Left ventricle myocardium superior (tissue), 1 donor: ENCODE measurements around the gene SEMA6B. TPM values are rescaled to one million over a fixed set of nuclear protein-coding genes. Genes with fewer than 3 reads are reported as not detected.
A peak's percentile ranks its signal among the peaks of the same experiment; 100 is the strongest.

Experiments
- ATAC-seq: fragments of 200-7000 bp; cut with Tn5 transposase; one replicate; pipeline ENCODE4 v1.9.1; 2020; ENCODE audit warnings: mild to moderate bottlenecking, moderate library complexity
- DNase-seq: peaks from one replicate; pipeline ENCODE4 v3.0.0-alpha.2; 2020
- intact Hi-C: fragments of 100-400 bp; cut with micrococcal nuclease; formaldehyde crosslinking; loops from one replicate; pipeline ENCODE4 v1.11.0; 2022
- total RNA-seq: library from RNA; stranded (reverse); fragmentation: NEBNext Ultra II Directional; extraction: Animal tissue kit (Norgen Biotek cat#: 25700); gene quantifications from one replicate; pipeline ENCODE4 v1.2.1, GENCODE V29; 2021
- donor health status: DM: no; HTN: yes; CAD: no; lungs with severe emphysema.

The SEMA6B gene
- total RNA-seq, 1 donor from 2014 or later = 15.7 TPM

DNA sequence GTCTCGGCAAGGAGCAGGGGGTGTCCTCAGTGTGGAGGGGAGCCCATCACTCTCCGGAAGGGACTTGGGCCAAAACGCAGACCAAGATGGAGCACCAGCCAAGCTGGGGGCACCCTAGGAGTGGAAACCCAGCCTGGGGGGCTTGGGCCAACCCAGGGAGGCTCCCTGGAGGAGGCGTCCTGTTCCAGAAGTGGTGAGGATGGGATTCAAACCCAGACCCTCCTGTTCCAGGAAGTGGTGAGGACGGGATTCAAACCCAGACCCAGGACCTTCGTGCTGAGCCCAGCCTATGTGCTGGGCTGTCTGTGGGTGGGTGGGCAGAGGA lies 40.4 kb downstream of the SEMA6B start:
- DNase-seq = no peak
- no peak for ATAC-seq
- intact Hi-C loops = no loop called here

DNA sequence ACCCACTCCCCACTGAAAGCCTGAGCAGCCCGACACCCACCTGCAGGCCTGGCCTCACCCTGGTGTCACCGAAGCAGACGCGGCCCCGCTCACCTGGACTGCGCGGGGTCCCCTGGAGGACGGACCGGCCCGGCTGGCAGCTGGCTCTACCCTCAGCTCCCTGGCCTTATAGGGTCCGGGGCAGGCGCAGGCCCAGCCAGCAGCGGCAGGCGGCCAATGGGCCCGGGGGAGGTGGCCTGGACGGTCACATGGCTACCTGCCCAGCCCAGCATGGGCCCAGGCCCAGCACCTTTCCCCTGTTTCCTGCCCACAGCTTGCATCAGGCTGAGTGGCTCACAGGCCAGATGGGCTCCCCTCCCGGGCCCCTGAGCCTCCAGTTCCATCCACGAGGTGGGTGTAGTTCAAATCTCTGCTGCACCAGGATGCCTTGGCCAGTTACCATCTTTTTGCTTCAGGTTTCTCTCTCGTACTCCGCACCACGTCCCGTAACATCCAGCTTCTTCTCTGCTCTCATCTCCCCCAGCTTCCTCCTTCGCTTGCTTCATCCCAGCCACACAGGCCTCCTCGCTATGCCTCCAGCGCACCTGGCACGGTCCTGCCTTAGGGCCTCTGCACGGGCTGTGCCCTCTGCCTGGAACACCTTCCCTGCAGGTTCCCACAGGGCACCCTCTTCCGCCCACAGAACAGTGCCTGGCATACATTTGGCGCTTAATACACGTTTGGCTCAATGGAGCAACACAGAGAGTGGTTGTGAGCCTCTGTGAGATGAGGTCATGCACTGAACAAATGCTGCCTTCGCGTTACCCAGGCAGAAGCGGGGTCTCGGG lies 40.9 kb downstream of the SEMA6B start, which contains the start of gene PLIN4:
TSS of gene PLIN4 (minus strand) at position 142 of the 827 bp plus-strand sequence. CDS start 214 bp downstream, outside the sequence.
- intact Hi-C loops = no loop called here
- DNase-seq = peak; percentile 92
- peak; percentile 84 for ATAC-seq

DNA sequence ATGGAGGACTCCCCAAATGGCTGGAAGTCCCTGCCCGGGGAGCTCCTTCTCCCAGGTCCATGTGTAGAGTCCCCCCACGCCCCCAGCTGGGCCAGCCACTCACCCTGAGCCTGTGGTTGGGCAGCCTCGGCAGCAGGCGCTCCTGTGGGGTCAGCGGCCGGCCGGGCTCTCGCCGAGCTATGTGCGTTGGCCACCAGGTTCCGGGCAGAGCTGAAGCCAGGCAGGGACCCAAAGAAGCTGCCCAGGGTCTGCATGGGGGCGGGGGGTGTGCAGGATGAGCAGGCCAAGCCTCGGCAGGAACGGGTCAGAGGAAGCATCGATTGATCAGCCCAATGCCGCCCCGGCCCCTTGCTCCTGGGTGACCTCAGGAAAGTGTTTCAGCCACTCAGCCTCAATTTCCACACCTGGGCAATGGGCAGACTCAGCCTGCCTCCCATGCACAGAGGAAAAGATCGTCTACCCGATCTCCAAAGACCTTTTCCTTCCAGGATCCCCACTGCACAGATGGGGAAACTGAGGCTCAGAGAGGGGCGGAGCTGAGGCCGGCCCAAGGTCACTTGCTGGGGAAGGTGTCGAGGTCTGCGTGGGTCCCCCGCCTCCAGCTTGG lies 41.9 kb downstream of the SEMA6B start:
- ATAC-seq (peak; percentile 4), DNase-seq (no peak)
- intact Hi-C loops = no loop called here

DNA sequence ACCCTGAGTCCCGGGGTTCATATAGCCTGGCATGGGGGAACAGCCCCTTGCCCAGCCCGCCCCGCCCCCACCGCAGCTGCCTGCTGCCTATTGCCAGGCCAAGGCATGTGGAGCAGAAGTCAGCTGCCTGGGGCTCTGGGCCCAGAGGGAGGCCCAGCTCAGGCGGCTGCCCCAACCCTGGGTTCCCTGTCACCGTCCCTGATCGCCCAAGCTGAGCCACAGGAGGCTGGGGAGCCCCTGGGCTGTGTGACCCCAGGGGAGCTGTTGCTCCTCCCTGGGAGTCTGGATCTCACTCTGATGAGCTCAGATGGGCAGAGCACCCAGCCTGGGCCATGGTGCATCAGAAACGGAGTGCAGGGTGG lies 42.6 kb downstream of the SEMA6B start:
- peak; percentile 71 for DNase-seq
- peak; percentile 54 for ATAC-seq
- intact Hi-C loops = no loop called here

DNA sequence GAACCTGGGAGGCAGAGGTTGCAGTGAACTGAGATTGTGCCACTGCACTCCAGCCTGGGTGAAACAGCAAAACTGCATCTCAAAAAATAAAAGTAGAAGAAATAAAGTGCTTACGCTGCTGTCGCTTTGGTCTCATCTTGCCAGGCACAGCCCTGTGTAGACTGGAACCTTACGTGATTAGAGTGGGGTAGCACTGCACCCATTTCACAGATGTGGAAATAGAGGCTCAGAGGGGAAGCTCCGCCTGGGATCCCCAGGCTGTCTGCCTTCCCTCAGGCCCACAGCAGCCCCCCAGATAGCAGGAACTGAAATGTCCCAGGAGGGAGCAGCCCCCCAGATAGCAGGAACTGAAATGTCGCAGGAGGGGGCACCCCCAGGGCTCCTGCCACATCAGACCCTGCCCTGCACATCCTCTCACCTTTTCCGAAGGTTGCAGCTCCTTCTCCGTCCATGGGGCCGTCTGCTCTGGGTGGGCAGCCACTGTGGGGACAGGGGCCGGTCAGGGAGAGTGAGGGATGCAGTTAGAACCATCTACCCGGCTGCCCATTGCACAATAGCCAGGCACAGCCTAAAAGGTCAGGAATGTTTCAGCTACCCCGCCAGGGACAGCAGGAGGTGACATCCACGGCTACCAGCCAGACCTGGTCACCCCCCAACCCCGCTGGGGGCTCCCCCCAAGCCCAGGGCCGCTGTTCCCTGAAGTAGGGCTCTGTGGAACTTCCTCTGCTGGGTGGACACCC lies 43.1 kb downstream of the SEMA6B start:
- intact Hi-C loops = no loop called here
- ATAC-seq (peak; percentile 9), DNase-seq (no peak)

DNA sequence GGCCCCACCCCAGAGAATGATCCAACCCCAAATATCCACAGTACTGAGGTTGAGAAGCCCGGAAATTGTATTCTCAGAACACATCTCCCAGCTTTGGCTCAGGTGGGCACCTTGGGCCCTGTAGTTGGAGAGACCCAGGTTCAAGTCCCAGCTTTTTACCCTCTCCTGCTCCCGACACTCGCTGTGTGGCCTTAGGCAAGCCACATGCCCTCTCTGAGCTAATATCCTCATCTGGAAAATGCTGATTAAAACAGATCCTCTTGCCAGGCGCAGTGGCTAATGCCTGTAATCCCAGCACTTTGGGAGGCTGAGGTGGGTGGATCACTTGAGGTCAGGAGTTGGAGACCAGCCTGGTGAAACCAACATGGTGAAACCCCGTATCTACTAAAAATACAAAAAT lies 43.8 kb downstream of the SEMA6B start:
- ATAC-seq (no peak), DNase-seq (no peak)
- intact Hi-C loops = no loop called here

DNA sequence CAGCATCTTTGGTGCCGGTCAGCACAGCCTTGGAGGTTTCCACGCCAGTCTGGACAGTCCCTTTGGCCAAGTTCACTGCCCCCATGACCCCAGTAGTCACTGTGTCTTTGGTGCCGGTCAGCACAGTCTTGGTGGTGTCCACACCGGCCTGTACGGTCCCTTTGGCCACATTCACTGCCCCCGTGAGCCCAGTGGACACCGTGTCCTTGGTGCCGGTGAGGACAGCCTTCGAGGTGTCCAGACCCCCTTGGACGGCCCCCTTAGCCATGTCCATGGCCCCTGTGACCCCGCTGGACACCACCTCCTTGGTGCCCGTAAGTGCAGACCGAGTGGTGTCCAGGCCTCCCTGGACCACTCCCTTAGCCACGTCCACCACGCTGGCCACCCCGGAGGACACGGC lies 46.2 kb downstream of the SEMA6B start:
- DNase-seq (no peak), ATAC-seq (no peak)
- intact Hi-C loops = no loop called here

DNA sequence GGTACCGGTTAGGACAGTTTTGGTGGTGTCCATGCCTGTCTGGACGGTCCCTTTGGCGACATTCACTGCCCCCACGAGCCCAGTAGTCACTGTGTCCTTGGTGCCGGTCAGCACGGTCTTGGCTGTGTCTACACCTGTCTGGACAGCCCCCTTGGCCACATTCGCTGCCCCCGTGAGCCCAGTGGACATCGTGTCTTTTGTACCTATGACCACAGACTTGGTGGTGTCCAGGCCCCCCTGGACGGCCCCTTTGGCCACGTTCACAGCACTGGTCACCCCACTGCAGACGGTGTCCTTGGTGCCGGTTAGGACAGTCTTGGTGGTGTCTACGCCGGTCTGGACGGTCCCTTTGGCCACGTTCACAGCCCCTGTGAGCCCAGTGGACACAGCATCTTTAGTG lies 47.4 kb downstream of the SEMA6B start:
- no peak for ATAC-seq
- intact Hi-C loops = no loop called here

DNA sequence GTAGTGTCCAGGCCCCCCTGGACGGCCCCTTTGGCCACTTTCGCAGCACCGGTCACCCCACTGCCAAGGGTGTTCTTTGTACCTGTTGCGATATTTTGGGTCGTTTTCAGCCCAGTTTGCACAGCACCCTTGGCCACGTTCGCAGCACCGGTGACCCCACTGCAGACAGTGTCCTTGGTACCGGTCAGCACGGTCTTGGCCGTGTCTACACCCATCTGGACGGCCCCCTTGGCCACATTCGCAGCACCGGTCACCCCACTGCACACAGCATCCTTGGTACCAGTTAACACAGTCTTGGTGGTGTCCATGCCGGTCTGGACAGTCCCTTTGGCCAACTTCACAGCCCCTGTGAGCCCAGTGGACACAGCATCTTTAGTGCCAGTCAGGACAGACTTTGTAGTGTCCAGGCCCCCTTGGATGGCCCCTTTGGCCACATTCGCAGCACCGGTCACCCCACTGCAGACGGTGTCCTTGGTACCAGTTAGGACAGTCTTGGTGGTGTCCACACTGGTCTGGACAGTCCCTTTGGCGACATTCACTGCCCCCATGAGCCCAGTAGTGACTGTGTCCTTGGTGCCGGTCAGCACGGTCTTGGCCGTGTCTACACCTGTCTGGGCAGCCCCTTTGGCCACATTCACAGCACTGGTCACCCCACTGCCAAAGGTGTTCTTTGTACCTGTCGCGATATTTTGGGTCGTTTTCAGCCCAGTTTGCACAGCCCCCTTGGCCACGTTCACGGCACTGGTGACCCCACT lies 48.0 kb downstream of the SEMA6B start:
- DNase-seq (no peak), ATAC-seq (peak; percentile 9)
- intact Hi-C loops = no loop called here

More for the DNA sequence above, 47.4 kb downstream of the SEMA6B start:
- no peak for DNase-seq

DNA sequence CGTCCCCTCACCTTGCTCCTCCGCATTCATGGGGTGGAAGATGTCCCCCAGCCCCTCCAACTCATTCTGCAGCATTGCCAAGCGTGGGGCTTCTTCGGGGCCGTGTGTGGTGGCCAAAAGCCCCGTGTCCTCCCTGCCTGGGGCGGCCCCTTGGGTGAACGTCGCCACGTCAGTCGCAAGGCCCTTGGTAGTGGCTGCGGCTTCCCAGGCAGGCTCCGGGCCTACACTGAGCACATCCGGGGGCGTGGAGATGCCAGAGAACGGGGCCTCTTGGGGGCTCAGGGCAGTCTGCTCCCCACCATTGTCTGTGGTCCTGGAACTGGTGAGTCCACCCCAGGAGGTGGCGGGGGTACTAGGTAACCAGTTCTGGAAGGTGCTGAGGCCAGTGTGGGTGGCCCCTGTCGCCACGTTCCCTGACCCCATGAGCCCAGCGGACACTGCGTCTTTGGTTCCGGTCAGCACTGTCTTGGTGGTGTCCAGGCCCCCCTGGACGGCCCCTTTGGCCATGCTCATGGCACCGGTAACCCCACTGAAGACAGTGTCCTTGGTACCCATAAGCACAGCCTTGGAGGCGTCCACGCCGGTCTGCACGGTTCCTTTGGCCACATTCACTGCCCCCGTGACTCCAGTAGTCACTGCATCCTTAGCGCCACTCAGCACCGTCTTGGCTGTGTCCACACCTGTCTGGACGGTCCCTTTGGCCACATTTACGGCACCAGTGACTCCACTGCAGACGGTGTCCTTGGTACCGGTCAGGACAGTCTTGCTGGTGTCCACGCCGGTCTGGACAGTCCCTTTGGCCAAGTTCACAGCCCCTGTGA lies 48.8 kb downstream of the SEMA6B start:
- ATAC-seq (peak; percentile 4), DNase-seq (no peak)
- intact Hi-C loops = no loop called here

DNA sequence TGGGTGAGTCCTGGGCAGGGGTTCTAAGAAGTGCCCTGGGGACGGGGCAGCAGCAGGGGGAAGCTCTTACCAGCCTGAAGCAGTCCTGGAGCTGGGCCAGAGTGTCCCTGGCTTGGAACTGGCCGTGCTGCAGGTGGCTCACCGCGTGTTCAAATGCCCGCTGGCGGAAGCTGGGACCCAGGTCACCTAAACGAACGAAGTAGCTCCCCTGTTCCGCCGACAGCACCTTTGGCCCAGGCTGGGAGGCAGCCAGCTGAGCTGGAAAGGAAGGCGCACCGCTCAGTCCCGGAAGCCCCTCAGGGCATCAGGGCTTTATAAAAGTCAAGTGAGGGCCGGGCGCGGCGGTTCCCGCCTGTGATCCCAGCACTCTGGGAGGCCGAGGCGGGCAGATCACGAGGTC lies 50.8 kb downstream of the SEMA6B start:
- intact Hi-C loops = no loop called here
- ATAC-seq = no peak
- no peak for DNase-seq

DNA sequence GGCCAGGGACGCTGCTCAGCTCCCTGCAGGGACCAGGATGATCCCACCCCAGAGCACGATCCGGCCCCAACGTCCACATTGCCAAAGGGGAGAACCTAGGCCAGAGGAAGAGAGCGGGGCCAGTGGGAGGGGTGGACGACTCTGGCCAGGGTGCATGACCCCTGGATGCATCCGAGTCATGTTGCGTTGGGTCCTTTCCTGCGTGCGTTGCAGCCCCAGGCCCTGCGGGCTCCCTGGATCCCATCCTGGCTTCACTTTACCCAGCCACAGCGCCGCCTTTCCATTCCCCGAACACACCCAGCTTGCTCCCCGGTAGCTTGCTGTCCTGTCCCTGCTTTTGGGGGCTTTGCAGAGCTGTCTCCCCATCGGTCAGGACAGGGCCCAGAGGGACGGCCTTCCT lies 51.7 kb downstream of the SEMA6B start:
- intact Hi-C loops = no loop called here
- DNase-seq (no peak), ATAC-seq (no peak)

DNA sequence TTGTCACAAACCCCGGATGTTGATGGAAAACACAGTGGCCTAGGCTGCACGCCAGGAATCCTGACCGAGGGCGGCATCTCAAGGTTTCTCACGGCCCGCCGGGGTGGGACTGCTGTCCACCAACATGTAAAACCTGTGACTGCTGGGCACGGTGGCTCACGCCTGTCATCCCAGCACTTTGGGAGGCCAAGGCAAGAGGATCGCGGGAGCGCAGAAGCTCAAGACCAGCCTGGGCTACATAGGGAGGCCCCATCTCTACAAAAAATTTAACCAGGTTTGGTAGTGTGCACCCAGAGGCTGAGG lies 52.4 kb downstream of the SEMA6B start:
- ATAC-seq (no peak), DNase-seq (no peak)
- intact Hi-C loops = no loop called here

DNA sequence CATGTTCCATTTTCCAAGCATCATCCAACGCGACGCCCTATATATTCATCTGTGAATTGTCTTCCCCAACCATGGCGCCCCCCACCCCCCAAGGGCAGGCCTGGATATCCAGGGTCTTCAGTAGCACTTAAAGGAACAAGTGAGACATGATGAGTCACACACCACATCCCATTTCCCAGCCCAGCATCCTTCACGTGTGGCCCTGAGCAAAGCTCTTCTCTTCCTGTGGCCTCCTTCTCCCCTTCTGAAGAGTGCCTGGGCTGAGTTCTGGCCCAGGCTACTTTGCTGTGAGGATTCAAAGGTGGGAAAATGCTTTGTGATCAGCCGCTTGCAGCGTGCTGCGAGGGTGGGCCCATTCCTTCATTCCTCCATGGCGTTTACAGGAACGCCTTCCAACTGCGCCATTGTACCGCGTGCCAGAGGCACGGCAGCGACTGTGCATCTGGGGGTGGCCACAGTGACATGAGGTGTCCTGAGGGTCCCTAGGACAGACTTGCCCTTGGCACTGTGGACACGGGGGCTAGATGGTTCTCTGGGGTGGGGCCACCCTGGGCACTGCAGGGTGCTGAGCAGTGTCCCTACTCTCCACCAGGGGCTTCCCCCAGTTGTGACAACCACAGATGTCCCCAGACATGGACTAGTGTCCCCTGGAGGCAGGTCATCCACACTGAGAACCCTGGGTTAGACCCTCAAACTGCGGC lies 52.9 kb downstream of the SEMA6B start:
- no peak for DNase-seq
- intact Hi-C loops = no loop called here
- no peak for ATAC-seq

DNA sequence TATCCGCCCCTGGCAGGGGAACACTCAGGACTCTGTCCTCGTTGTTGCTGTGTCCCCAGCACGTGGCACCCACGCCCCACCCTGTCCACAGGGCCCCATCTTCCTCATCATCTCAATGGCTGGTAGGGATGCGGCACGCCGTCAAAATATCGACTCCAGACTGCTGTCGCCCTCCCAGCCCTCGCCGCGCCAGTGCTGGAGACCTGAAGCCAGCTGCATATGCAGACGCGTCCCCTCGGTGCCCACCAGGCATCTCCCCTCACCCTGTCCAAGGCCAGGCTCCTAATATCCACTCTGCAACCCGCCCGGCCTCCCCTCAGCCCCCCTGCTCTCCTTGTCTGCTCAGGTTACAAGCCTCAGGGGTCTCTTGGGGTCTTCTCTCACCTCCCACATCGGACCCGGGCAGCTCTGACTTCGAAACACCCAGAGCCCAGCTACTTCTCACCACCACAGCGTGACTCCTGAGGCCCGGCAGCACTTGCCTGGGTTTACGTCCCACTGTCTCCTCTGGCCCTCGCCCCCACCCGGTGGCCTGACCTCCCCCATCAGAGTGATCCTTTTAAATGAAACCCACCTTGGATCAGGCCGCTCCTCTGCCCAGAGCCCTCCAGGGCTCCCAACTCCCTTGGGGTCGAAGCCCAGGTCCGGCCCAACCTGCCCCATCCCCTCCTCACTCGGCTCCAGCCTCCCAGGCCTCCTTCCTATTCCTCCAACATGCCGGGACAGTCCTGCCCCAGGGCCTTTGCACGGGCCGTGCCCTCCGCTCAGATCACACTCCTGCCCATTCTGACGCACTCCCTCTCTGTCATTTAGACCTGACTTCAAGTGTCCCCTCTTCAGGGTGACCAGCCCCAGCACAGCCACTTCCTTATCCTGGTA lies 53.7 kb downstream of the SEMA6B start:
- intact Hi-C loops = no loop called here
- no peak for DNase-seq
- ATAC-seq = no peak

DNA sequence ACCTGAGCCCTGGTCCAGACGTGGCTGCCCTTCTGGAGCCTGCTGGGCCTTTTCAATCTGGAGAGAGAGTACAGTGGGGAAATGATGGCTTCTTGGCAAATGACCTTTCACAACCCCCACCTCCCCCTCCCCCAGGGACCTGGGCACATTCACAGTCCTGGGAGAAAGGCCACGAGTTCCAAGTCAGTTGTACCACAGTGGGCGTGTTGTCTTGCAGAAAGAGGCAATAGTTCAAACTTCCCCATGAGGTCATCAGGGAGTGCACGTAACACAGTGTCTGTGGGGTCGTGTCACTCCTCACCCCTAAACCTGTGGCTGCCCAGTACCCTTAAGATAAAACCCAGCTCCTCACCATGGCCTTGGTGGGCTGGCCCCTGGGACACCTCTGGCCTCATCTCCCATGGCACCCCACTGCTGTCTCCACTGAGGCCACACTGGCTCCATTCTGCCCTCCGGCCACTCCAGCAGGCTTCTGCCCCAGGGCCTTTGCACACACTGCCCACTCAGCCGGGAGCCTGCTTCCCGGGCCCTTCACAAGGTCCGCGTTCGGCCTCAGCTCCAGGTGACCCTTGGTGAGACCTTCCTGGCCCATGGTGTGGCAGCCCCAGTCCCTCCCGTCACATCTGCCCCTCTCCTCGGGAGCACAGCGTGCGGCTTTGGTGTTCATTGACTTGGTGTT lies 54.5 kb downstream of the SEMA6B start:
- no peak for ATAC-seq
- intact Hi-C loops = no loop called here

DNA sequence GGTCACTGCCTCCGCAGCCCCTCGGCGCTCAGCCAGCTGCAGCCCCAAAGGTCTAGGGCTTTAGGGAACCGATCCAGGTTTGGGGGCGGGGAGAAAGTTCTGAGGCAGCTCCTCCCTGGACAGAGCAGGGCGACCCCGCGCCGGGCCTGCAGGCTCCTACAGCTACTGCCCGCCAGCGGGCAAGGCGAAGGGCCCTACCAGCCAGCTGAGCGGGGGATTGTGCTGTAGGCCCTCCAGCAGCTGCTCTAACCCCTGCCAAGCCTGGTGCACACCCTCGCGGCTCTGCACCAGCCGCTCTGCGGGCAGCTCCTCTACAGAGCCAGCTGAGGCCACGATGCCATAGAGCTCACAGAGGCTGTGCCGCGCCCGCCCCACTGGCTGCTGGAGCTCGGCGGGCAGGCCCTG lies 55.2 kb downstream of the SEMA6B start:
- ATAC-seq = no peak
- DNase-seq = no peak
- intact Hi-C loops = no loop called here

More for the DNA sequence above, 54.5 kb downstream of the SEMA6B start:
- DNase-seq = no peak
